HepG2 (cell line): ENCODE data around the gene LILRB3. TPM values are rescaled to one million over a fixed set of nuclear protein-coding genes. Genes with fewer than 3 reads are reported as not detected.
A peak's percentile ranks its signal among the peaks of the same experiment; 100 is the strongest.

Source experiments
- BHLHE40 ChIP-seq: IDR thresholded peaks from 2 replicates; pipeline ENCODE4 v1.6.1; 2011; ENCODE audit warnings: low read length, improper control_type of control experiment
- CAMTA2 ChIP-seq: sonication (generic); formaldehyde crosslinking; IDR thresholded peaks from 2 replicates; pipeline ENCODE4 v1.4.0; 2020; ENCODE audit warnings: mild to moderate bottlenecking, missing genetic modification reagents, borderline replicate concordance
- ELF4 ChIP-seq: sonication (generic); formaldehyde crosslinking; IDR thresholded peaks from 2 replicates; pipeline ENCODE4 v1.5.0; 2020; ENCODE audit warnings: missing genetic modification reagents, mild to moderate bottlenecking, moderate library complexity, borderline replicate concordance
- ERF ChIP-seq: IDR thresholded peaks from 2 replicates; pipeline ENCODE4 v1.6.1; 2018; ENCODE audit warnings: missing biosample characterization, missing genetic modification reagents
- ESRRA ChIP-seq: sonication (generic); formaldehyde crosslinking; IDR thresholded peaks from 2 replicates; pipeline ENCODE4 v1.5.1; 2020; ENCODE audit warnings: mild to moderate bottlenecking, low read depth, missing genetic modification reagents
- FIP1L1 ChIP-seq: fragments of 200-400 bp; formaldehyde crosslinking; IDR thresholded peaks from 2 replicates; pipeline ENCODE4 v1.6.1; 2018; ENCODE audit warnings: low read depth, mild to moderate bottlenecking, low read length, moderate library complexity, borderline replicate concordance; ENCODE audit not compliant: insufficient read depth
- GATAD1 ChIP-seq: IDR thresholded peaks from 2 replicates; pipeline ENCODE4 v1.6.1; 2016; ENCODE audit warnings: missing genetic modification reagents, missing compliant biosample characterization
- HOXA9 ChIP-seq: sonication (generic); formaldehyde crosslinking; IDR thresholded peaks from 2 replicates; pipeline ENCODE4 v1.8.1; 2022; ENCODE audit warnings: missing genetic modification reagents, mild to moderate bottlenecking, moderate library complexity, borderline replicate concordance
- HOXD1 ChIP-seq: sonication (generic); formaldehyde crosslinking; IDR thresholded peaks from 2 replicates; pipeline ENCODE4 v1.5.0; 2020; ENCODE audit warnings: missing genetic modification reagents
- JUNB ChIP-seq: sonication (generic); formaldehyde crosslinking; IDR thresholded peaks from 2 replicates; pipeline ENCODE4 v1.8.0; 2022; ENCODE audit warnings: missing genetic modification reagents, mild to moderate bottlenecking, borderline replicate concordance
- KMT2B ChIP-seq: IDR thresholded peaks from 2 replicates; pipeline ENCODE4 v1.6.1; 2016; ENCODE audit warnings: missing genetic modification reagents, missing compliant biosample characterization
- MED1 ChIP-seq: sonication (generic); formaldehyde crosslinking; IDR thresholded peaks from 2 replicates; pipeline ENCODE4 v1.4.0; 2020; ENCODE audit warnings: missing genetic modification reagents
- MXI1 ChIP-seq: IDR thresholded peaks from 3 replicates; pipeline ENCODE4 v1.6.1; 2012; ENCODE audit warnings: low read depth, low read length, inconsistent platforms, borderline replicate concordance
- NR2F6 ChIP-seq, 2 experiments: IDR thresholded peaks; 2 replicates each; pipeline ENCODE4 v1.6.1; 2016; ENCODE audit warnings: antibody characterized with exemption in 1 of 2, mild to moderate bottlenecking in 1 of 2
- RBFOX2 ChIP-seq: fragments of 200-400 bp; formaldehyde crosslinking; IDR thresholded peaks from 2 replicates; pipeline ENCODE4 v1.6.1; 2017; ENCODE audit warnings: low read depth, mild to moderate bottlenecking, low read length
- SETDB1 ChIP-seq: sonication (generic); formaldehyde crosslinking; IDR thresholded peaks from 2 replicates; pipeline ENCODE4 v1.5.1; 2020; ENCODE audit warnings: missing genetic modification reagents, mild to moderate bottlenecking, borderline replicate concordance
- SRSF4 ChIP-seq: fragments of 200-400 bp; formaldehyde crosslinking; IDR thresholded peaks from one replicate; pipeline ENCODE4 v1.6.1; 2018; ENCODE audit warnings: mild to moderate bottlenecking, low read depth, low read length, moderate library complexity; ENCODE audit not compliant: poor library complexity, severe bottlenecking
- ZNF256 ChIP-seq: sonication (generic); formaldehyde crosslinking; conservative IDR thresholded peaks from 2 replicates; pipeline ENCODE4 v1.4.0; 2020; ENCODE audit warnings: missing genetic modification reagents
- ZSCAN25 ChIP-seq: sonication (generic); formaldehyde crosslinking; IDR thresholded peaks from 2 replicates; pipeline ENCODE4 v1.8.0; 2022; ENCODE audit warnings: mild to moderate bottlenecking, missing genetic modification reagents
- polyA plus RNA-seq, 8 experiments: library from polyadenylated mRNA; depleted of rRNA in 3 of 8; stranded (reverse) in 7 of 8; unstranded in 1 of 8; fragments of >200 nt; fragmentation: Illumina TruSeq in 4 of 8; extraction: Trizol in 4 of 8; gene quantifications; 2 replicates each; pipeline versions ENCODE4 v1.2.1 to v1.2.3, GENCODE V29; 2011 to 2016; ENCODE audit warnings: low read depth in 4 of 8, missing spikeins in 1 of 8, mixed read lengths in 1 of 8; ENCODE audit not compliant: insufficient read depth in 1 of 8
- total RNA-seq, 5 experiments: library from RNA; depleted of rRNA; stranded (reverse); fragments of >200 nt; fragmentation: Illumina TruSeq; extraction: Trizol; gene quantifications; 2 replicates each; pipeline ENCODE4 v1.2.3, GENCODE V29; 2016; ENCODE audit warnings: low read depth in 1 of 5
- TF ChIP-seq, protein P1 (sequence below): sonication (generic); formaldehyde crosslinking; IDR thresholded peaks from 2 replicates; pipeline ENCODE4 v1.8.1; 2023; ENCODE audit warnings: mild to moderate bottlenecking, moderate library complexity, missing genetic modification reagents
- TF ChIP-seq, protein P2 (sequence below): IDR thresholded peaks from 2 replicates; pipeline ENCODE4 v1.6.1; 2012; ENCODE audit warnings: low read length, improper control_type of control experiment
- TF ChIP-seq, protein P3 (sequence below): sonication (generic); formaldehyde crosslinking; IDR thresholded peaks from 2 replicates; pipeline ENCODE4 v1.4.0; 2020; ENCODE audit warnings: missing genetic modification reagents, borderline replicate concordance

LILRB3 gene
- total and polyA plus RNA-seq, 2 of the 13 experiments (the other 11 are each of a cell fraction or from before 2014, with no cell fraction given) = 0.22 TPM; not detected in 1

DNA sequence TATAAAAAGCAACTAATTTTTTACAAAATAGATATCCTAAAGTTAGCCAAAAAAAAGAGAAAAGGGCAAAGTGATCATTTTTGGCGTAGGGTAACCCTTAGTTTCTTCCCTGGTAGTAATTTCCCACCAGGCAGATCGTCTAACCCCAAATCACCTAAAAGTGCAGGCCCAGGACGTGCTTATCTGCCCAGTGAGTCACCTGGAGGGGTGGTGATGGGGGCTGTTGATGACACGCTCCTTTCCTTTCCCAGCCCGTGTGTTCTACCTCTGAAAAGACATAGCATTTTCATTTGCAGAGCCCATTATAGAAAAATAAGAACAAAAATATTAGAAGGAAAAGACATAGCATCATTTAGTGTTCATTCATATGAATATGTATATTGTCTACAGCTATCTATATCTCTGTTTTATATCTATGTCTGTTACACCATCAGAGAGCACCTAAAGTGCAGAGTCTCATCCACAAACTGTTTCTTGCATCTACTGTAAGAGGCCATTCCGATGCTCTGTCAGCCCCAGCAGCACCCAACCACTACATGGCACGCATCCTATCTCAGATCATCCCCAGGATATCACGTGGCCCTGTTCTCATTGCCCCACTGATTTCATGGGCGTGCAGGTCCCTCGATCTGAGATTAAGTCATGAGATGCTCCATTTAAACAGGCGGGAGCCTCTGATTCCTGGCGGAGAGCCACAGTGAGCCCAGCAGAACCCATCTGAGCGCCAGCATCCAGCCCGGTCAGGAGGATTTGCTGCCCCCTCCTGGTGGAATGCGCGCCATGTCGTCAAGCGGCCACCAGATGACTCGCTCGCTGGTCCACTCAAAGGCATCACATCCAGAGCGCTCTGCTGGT is 8.5 kb upstream of the LILRB3 start (continued):
- TF ChIP-seq, protein P1, sequence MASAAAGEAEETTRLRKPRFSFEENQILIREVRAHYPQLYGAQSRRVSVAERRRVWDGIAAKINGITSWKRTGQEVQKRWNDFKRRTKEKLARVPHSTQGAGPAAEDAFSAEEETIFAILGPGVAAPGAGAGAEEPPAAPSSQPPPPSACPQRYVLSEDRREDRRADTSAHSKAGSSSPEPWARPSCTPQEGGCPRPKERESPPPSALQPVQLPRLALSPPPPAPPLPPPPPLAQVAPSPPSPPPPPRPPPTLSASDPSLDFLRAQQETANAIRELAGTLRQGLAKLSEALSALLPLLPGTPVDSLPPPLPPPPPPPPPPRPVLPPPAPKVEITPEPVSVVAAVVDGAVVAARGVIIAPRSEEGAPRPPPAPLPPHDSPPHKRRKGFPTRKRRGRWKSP (CRISPR knock-in tag) = 0 out of 2 replicates have a peak, but pooled peaks have one; percentile 49
- TF ChIP-seq, protein P2, sequence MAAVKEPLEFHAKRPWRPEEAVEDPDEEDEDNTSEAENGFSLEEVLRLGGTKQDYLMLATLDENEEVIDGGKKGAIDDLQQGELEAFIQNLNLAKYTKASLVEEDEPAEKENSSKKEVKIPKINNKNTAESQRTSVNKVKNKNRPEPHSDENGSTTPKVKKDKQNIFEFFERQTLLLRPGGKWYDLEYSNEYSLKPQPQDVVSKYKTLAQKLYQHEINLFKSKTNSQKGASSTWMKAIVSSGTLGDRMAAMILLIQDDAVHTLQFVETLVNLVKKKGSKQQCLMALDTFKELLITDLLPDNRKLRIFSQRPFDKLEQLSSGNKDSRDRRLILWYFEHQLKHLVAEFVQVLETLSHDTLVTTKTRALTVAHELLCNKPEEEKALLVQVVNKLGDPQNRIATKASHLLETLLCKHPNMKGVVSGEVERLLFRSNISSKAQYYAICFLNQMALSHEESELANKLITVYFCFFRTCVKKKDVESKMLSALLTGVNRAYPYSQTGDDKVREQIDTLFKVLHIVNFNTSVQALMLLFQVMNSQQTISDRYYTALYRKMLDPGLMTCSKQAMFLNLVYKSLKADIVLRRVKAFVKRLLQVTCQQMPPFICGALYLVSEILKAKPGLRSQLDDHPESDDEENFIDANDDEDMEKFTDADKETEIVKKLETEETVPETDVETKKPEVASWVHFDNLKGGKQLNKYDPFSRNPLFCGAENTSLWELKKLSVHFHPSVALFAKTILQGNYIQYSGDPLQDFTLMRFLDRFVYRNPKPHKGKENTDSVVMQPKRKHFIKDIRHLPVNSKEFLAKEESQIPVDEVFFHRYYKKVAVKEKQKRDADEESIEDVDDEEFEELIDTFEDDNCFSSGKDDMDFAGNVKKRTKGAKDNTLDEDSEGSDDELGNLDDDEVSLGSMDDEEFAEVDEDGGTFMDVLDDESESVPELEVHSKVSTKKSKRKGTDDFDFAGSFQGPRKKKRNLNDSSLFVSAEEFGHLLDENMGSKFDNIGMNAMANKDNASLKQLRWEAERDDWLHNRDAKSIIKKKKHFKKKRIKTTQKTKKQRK = no peak
- TF ChIP-seq FIP1L1 = no peak
- TF ChIP-seq KMT2B = no peak
- TF ChIP-seq CAMTA2 (CRISPR knock-in tag) = no peak
- TF ChIP-seq, protein P3, sequence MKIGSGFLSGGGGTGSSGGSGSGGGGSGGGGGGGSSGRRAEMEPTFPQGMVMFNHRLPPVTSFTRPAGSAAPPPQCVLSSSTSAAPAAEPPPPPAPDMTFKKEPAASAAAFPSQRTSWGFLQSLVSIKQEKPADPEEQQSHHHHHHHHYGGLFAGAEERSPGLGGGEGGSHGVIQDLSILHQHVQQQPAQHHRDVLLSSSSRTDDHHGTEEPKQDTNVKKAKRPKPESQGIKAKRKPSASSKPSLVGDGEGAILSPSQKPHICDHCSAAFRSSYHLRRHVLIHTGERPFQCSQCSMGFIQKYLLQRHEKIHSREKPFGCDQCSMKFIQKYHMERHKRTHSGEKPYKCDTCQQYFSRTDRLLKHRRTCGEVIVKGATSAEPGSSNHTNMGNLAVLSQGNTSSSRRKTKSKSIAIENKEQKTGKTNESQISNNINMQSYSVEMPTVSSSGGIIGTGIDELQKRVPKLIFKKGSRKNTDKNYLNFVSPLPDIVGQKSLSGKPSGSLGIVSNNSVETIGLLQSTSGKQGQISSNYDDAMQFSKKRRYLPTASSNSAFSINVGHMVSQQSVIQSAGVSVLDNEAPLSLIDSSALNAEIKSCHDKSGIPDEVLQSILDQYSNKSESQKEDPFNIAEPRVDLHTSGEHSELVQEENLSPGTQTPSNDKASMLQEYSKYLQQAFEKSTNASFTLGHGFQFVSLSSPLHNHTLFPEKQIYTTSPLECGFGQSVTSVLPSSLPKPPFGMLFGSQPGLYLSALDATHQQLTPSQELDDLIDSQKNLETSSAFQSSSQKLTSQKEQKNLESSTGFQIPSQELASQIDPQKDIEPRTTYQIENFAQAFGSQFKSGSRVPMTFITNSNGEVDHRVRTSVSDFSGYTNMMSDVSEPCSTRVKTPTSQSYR (CRISPR knock-in tag) = no peak
- no peak for TF ChIP-seq JUNB (CRISPR knock-in tag)
- no peak; the same call in 2 of the 3 replicates for TF ChIP-seq MXI1
- TF ChIP-seq ZSCAN25 (CRISPR knock-in tag) = peak; percentile 43; the same call in 1 of the 2 replicates
- TF ChIP-seq HOXD1 (CRISPR knock-in tag) = no peak
- TF ChIP-seq ESRRA (CRISPR knock-in tag) = no peak
- 0 out of 2 replicates have a peak, but pooled peaks have one; percentile 21 for TF ChIP-seq HOXA9 (CRISPR knock-in tag)
- TF ChIP-seq RBFOX2 = no peak
- no peak for TF ChIP-seq ELF4 (CRISPR knock-in tag)
- no peak for TF ChIP-seq SETDB1 (CRISPR knock-in tag)
- TF ChIP-seq SRSF4 = no peak
- TF ChIP-seq NR2F6 (IDR thresholded peaks at IDR 0.05) = no peak
- 0 out of 2 replicates have a peak, but pooled peaks have one; percentile 17 for TF ChIP-seq NR2F6 (CRISPR knock-in tag; IDR thresholded peaks at IDR 0.05)
- TF ChIP-seq ZNF256 = no peak
- no peak for TF ChIP-seq MED1 (CRISPR knock-in tag)
- TF ChIP-seq BHLHE40 = no peak
- 0 out of 2 replicates have a peak, but pooled peaks have one; percentile 52 for TF ChIP-seq GATAD1 (CRISPR knock-in tag)
- TF ChIP-seq ERF (CRISPR knock-in tag) = peak; percentile 46; the same call in 1 of the 2 replicates
